HEK293T (cell line): Measurements from ENCODE around the gene TRIOBP.

Experiments
- BHLHE40 ChIP-seq: fragments of 450-650 bp; IDR thresholded peaks from 2 replicates; pipeline ENCODE4 v1.6.1; 2016; ENCODE audit warnings: mild to moderate bottlenecking, moderate library complexity, borderline replicate concordance
- ELF4 ChIP-seq: fragments of 450-650 bp; IDR thresholded peaks from 2 replicates; pipeline ENCODE4 v1.6.1; 2017; ENCODE audit warnings: antibody characterized with exemption
- FOXA1 ChIP-seq: fragments of 450-650 bp; IDR thresholded peaks from 2 replicates; pipeline ENCODE4 v1.6.1; 2016; ENCODE audit warnings: mild to moderate bottlenecking
- FOXK2 ChIP-seq: fragments of 450-650 bp; IDR thresholded peaks from 2 replicates; pipeline ENCODE4 v1.6.1; 2016; ENCODE audit warnings: mild to moderate bottlenecking
- FOXM1 ChIP-seq: fragments of 450-650 bp; IDR thresholded peaks from 2 replicates; pipeline ENCODE4 v1.6.1; 2017; ENCODE audit warnings: mild to moderate bottlenecking, borderline replicate concordance
- NFRKB ChIP-seq: fragments of 450-650 bp; IDR thresholded peaks from 2 replicates; pipeline ENCODE4 v1.6.1; 2016; ENCODE audit warnings: mild to moderate bottlenecking, moderate library complexity
- SP1 ChIP-seq: fragments of 450-650 bp; IDR thresholded peaks from 2 replicates; pipeline ENCODE4 v1.6.1; 2017
- SUZ12 ChIP-seq: fragments of 450-650 bp; IDR thresholded peaks from 2 replicates; pipeline ENCODE4 v1.6.1; 2016; ENCODE audit warnings: mild to moderate bottlenecking

DNA sequence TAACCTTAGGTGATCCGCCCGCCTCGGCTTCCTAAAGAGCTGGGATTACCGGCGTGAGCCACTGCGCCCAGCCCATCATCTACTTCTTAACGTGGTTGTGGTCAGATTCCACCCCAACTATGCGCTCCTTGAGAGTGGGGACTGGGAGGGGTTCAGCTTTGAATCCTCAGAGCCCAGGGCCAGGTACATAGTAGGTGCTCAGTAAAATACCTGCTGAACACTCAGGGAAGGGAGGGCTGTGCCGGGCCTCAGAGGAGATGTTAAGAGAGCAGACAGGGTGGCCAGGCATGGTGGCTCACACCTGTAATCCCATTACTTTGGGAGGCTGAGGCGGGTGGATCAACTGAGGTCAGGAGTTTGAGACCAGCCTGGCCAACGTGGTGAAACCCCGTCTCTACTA is 22.6 kb upstream of the TRIOBP start:
- TF ChIP-seq SP1 (no peak), FOXK2 (no peak), FOXM1 (no peak), FOXA1 (no peak), NFRKB (no peak), ELF4 (no peak), BHLHE40 (no peak), SUZ12 (no peak)
